HG02588 (cell line): ENCODE measurements around the gene NOXA1.
"Not testable (repeated sequence)": the region's sequence is repeated elsewhere in the genome, so short reads cannot be mapped to it uniquely, and the experiment has no call there.

Experiments
- ATAC-seq: cut with Tn5 transposase; IDR thresholded peaks from one replicate; pipeline ENCODE4 v1.9.1; 2021; ENCODE audit warnings: mild to moderate bottlenecking, moderate library complexity; ENCODE audit not compliant: unreplicated experiment

The NOXA1 gene

GRCh38 chr9:137437691-137438590, 14.7 kb downstream of the NOXA1 start:
- no peak for ATAC-seq

DNA sequence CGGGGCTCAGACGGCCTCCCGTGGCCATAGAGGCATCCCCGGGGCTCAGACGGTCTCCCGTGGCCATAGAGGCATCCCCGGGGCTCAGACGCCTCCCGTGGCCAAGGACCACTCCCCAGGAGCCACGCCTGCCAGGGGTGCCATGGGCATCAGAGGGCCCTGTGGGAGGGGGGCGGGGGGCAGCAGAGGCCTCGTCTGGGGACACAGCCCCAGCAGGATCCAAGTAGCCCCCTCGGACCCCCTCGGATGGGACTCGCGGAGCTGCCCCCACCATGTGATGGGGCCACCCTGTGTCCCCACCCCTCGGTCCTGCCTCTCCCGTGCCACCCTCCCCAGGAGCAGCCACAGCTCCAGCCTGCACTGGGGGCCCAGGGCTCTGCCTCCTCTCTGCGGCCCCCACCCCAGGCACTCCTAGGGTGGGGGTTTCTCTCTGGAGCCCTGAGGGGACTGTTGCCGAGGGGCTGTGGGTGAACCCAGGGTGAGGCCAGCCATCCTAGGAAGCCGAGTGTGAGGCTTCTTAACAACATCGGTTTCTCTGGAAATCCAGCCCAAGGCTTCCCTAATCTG, 15.5 kb downstream of the NOXA1 start:
- ATAC-seq = no peak

DNA sequence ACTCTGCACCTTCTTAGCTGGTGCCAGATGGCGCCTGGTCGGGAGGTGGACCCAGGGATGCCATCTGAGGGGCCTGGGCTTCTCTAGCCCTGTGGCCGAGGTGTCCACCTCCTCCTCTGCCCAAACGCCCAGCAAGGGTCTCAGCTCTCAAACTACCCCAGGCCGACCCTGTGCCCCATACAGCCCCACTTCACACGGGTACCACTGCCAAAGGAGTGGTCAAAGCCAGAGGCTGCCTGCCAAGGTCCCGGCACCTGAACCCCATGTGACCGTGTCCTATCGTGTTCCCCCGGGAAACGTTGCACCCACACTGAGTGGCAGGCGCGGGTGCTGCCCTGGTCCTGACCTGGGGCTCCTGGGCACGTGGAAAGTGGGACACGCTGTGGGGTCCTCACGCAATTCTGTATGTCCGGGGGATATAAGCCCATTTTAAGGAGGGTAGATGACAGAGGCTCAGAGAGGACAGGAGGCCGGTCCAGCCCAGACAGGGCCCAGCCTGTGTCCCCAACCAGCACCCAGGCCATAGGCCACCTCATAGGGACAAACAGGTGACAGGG, 16.0 kb downstream of the NOXA1 start:
- ATAC-seq = no peak

DNA sequence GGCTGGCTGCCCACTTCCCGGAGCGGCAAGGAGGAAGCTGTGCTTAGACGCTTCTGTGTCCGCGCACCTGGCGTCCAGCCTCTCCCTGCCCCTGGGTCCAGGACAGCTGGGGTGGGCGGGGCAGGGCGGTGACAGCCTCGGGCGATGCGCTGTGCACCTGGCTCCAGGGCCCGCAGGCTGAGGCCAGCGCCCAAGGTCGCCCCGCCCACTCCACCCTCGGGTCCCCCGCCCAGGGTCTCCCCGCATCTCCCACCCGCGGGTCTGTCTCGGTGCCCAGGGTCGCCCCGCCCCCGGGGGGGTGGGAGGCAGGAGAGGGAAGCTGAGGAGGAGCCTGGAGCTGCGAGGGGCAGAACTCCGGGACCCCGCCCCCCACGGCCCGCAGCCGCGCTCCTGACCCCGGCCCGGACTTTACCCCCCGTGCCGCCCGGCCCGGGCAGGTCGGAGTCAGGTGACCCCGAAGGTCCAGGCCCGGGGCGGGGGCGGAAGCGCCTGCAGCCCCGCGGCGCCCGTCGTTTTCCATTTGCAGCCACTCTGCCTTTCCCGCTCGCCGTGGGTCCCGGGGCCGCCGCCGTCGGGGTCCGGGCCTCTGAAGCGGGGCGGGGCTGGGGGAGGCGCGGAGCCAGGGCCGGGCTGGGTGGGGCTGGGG, 18.2 kb downstream of the NOXA1 start, which contains the start of gene ENTPD8:
Gene ENTPD8 (minus strand): TSS at position 69 of the 646 bp plus-strand sequence. CDS start 3,072 bp downstream, outside the sequence.
- no peak for ATAC-seq

GRCh38 chr9:137441935-137442321, 18.7 kb downstream of the NOXA1 start:
- no peak for ATAC-seq

- ATAC-seq = no peak
Measured at GRCh38 chr9:137444106-137444790, 21.1 kb downstream of the NOXA1 start.

DNA sequence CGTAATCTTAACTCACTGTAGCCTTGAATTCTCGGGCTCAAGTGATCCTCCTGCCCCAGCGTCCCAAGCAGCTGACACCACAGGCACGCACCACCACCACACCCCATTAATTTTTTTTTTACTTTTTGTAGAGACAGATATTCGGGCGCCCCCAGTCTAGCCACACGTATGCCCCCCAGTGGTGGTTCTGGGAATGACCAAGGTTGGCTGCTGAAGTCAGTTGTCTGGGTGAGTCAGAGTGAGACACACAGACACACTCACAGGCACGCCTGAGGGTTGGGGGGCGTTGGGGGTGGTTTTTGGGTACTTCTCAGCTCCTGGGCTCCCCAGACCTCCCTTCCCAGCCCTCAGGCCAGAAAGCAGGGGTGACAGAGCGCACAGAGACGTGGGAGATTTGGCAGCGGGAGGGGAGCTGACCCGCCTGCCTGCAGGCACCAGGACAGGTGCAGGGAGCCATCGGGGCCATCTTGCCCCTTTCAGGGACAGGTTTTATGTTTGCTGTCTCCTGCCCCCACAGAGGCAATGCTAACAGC, 22.1 kb downstream of the NOXA1 start:
- ATAC-seq = no peak

DNA sequence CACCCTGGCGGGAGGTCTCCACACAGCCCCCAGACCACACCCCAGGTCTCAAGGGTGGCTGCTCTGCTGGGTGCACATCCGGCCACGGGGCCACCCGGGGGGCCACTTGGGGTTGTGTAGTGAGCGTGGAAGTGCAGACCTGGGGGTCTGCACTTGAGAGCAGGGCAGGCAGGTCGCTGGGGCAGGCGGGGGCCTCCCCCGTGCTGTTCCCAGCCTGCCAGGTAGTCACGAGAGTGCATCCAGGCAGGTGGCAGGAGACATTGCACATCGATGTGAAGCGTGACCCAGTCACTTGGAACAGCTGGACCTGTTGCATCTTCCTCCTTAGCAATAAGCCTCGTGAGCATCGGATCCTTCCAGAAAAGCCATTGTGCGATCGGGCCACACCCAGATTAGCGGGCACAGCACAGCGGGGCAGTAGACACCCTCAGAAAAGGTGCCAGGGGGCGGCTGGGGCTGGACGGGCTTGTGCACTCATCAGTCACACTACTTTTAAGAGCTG, 22.8 kb downstream of the NOXA1 start:
- ATAC-seq = no peak

- ATAC-seq = no peak
Measured at GRCh38 chr9:137446851-137447471, 23.8 kb downstream of the NOXA1 start.

DNA sequence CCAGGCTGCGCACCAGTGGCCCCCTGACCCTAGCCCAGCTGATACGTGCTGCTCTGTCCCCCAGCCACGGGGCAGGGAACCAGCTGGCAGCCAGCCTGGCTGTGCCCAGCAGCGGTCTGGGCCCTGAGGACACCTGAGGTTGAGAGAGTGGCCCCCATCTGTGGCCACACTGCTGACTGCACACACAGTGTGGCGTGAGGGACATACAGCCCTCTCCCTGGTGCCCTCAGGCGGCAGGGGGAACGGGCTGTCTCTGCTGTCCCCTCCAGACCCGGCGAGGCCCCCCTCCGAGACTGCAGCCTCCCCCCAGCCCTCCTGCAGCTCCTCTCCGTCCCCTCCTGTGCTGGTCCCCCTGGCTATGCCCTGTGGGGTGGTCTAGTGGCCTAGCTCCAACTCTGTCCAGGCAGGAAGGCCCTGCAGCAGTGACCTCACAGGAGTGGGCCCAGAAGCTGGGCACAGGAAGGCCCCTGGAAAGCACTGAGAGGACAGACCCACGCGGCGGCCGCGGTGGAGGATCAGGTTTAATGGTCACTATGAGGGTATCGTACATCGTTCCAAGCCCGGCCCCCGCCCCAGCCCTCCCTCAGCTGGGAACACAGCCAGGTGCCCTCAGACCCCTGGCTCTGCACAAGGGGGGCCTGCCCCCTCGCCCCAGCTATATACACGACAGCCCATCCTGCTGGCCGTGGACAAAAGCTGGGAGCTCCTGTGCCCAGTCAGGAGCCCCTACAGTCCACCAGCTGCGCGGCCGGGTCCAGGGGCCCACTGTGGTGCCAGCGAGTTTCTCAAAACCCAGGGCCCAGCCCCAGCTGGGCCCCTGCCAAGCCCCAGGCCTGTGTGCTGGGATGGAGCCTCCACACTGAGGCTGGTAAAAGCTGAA, 24.8 kb downstream of the NOXA1 start:
- ATAC-seq = no peak

DNA sequence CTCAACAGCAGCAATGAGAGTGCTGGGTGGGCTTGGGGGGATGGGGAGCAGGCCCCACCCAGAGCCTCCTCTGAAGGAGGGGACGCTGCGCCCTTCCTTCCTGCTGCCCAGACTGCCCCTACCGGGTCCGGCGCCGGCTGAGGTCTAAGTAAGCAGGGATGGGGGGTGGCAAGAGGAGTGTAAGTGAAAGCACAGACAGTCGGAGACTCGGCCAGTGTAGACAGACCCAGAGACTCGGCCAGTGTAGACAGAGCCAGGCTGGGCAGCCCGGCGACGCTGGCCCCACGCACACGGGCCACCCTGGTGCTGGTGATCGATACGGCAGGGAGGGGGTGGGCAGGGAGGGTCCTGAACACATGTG, 25.4 kb downstream of the NOXA1 start:
- no peak for ATAC-seq

DNA sequence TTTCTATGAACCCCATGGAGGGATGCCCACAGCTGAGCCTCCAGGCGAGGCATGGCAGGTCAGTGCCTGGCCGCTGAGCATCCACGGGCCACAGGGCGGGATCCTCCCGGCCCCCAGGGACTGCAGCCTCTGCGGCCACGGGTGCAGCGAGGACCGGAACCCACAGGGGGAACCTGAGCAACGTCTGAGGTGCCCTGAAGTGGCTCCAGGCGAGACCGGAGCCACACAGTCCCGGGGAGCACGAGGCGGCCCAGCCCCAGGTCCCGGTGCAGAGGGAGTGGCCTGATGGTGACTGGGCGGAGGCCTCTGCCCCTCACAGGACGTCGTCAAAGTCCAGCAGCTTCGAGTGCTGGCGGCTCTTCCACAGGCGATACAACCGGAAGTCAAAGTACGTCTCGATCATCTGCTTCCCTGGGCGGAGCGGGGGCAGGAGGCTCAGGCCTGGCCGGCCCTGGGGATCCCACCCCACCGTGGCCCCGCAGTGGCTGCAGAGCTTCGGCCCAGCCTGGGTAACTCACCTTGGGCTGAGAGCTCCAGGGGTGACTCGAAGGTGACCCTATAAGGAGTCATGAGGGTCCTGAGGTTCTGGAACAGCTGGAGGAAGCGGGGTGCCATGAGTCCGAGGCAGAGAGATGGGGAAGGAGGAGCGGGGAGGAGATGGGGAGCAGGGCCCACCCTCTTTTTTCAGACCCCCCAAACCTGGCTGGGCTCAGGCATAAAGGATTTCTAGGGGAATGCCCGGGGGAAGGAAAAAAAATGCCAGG, 26.1 kb downstream of the NOXA1 start:
- no peak for ATAC-seq

DNA sequence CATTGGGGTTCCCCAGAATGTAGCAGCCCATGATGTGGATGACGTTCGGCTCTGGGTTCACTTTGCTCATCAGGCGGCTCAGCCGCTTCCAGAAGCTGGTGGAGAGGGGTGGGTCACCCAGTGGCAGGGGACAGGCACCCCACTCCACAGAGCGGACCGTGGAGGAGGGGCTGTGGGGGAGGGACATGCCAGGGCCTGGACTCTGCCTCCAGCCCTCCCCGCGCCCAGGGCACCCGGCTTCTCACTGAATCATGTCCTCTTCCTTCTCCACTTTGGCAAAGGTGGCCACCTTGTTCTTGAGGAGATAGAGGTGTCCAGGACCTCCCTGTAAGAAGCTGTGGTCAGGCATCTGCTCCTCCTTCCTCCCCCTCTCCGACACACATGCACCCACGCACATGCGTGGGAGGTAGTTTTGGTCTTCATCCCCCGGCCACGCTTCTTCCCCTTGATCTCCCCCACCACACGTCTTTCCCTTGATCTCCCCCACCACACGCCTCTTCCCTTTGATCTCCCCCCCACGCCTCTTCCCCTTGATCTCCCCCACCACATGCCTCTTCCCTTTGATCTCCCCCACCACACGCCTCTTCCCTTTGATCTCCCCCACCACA, 26.8 kb downstream of the NOXA1 start:
- ATAC-seq = no peak

DNA sequence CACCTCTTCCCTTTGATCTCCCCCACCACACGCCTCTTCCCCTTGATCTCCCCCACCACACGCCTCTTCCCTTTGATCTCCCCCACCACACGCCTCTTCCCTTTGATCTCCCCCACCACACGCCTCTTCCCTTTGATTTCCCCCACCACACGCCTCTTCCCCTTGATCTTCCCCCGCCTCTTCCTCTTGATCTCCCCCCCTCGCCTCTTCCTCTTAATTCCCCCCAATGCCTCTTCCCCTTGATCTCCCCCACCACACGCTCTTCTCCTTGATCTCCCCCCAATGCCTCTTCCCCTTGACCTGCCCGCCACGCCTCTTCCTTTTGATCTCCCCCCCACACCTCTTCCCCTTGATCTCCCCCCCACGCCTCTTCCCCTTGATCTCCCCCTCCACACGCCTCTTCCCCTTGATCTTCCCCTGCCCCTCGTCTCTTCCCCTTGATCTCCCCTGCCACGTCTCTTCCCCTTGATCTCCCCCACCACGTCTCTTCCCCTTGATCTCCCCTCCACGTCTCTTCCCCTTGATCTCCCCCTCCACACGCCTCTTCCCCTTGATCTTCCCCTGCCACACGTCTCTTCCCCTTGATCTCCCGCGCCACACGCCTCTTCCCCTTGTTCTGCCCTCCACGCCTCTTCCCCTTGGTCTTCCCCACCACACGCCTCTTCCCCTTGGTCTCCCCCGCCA, 27.5 kb downstream of the NOXA1 start:
- not testable (repeated sequence) for ATAC-seq

GRCh38 chr9:137451264-137452005, 28.2 kb downstream of the NOXA1 start:
- not testable (repeated sequence) for ATAC-seq

DNA sequence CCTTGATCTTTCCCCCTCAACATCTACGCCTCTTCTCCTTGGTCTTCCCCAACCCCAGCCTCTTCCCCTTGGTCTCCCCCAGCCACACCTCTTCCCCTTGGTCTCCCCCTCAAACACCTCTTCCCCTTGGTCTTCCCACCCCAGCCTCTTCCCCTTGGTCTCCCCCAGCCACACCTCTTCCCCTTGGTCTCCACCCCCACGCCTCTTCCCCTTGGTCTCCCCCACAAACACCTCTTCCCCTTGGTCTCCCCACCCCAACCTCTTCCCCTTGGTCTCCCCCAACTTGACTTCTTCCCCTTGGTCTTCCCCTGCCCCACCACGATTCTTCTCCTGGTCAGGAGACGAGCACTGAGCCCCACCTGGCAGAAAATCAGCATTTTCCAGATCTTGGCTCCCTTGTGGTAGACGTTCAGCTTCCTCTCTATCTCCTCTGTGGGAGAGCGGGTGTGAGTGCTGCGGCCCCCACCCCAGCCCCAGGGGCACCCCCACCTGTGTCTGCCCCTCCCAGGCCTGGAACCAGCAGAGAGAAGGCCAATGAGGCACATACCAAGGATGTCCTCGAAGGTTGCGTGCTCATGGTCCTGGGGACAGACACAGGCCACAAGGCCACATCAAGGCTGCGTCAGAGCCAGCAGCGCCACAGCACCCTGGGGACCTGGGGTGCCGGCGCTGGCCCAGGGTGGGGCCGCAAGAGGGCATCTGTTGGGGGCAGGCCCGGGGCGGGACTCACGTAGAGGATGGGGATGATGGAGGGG, 29.0 kb downstream of the NOXA1 start:
- ATAC-seq = no peak
